WI38 (cell line): Measurements from ENCODE around the gene SHISA6.

Experiments
- H3K4me3 ChIP-seq: 2 replicates; pipeline ENCODE4 v1.5.1; 2011; ENCODE audit warnings: low read depth, mild to moderate bottlenecking, control low read depth, low read length
- CTCF ChIP-seq: IDR thresholded peaks from 2 replicates; pipeline ENCODE4 v1.5.1; 2012; ENCODE audit warnings: low read depth, mild to moderate bottlenecking, control low read depth, low read length

The SHISA6 gene

GRCh38 chr17:11558681-11559234 is 317.7 kb downstream of the SHISA6 start:
- no peak overlapping the region for H3K4me3 ChIP-seq
- TF ChIP-seq CTCF: no peak

- no peak for TF ChIP-seq CTCF
- no peak overlapping the region for H3K4me3 ChIP-seq
These were observed 318.6 kb downstream of the SHISA6 start for GRCh38 chr17:11559601-11560000.

GRCh38 chr17:11561281-11561680 is 320.3 kb downstream of the SHISA6 start:
- H3K4me3 ChIP-seq: no peak overlapping the region
- no peak for TF ChIP-seq CTCF

- no peak for TF ChIP-seq CTCF
- H3K4me3 ChIP-seq: no peak overlapping the region
These were observed 320.7 kb downstream of the SHISA6 start for GRCh38 chr17:11561702-11562101.

GRCh38 chr17:11564589-11565380 is 323.8 kb downstream of the SHISA6 start:
- no peak overlapping the region for H3K4me3 ChIP-seq
- TF ChIP-seq CTCF: no peak

GRCh38 chr17:11565591-11565990 is 324.6 kb downstream of the SHISA6 start:
- no peak overlapping the region for H3K4me3 ChIP-seq
- no peak for TF ChIP-seq CTCF

- no peak overlapping the region for H3K4me3 ChIP-seq
- TF ChIP-seq CTCF: no peak
These were observed 338.0 kb downstream of the SHISA6 start for GRCh38 chr17:11578998-11579397.
